NCI-H146 treated with DMSO at 0.1 percent for 48 hours (cell line): Measurements from ENCODE around the gene ERCC6L2.

Experiments
- DNase-seq: peaks from one replicate; lab custom pipeline; 2025; ENCODE audit not compliant: unreplicated experiment; lab: John Stamatoyannopoulos, UW

Gene ERCC6L2

GRCh38 chr9:95977371-95977770 is 101.9 kb downstream of the ERCC6L2 start:
- DNase-seq = no peak

- no peak for DNase-seq
Measured at GRCh38 chr9:95978106-95978505, 102.6 kb downstream of the ERCC6L2 start.

- DNase-seq = no peak
Measured at GRCh38 chr9:95979446-95979845, 104.0 kb downstream of the ERCC6L2 start.

GRCh38 chr9:95980262-95981125 is 105.0 kb downstream of the ERCC6L2 start:
- DNase-seq = no peak

- no peak for DNase-seq
Measured at GRCh38 chr9:95981761-95982390, 106.4 kb downstream of the ERCC6L2 start.

- DNase-seq = no peak
Measured at GRCh38 chr9:95985440-95986055, 110.1 kb downstream of the ERCC6L2 start.

GRCh38 chr9:95989297-95989696 is 113.8 kb downstream of the ERCC6L2 start:
- DNase-seq = no peak

- DNase-seq = no peak
Measured at GRCh38 chr9:95991326-95991725, 115.8 kb downstream of the ERCC6L2 start.

GRCh38 chr9:95992536-95992935 is 117.0 kb downstream of the ERCC6L2 start:
- DNase-seq = no peak

- DNase-seq = no peak
Measured at GRCh38 chr9:95993337-95993736, 117.8 kb downstream of the ERCC6L2 start.

GRCh38 chr9:95999390-95999789 is 123.9 kb downstream of the ERCC6L2 start:
- DNase-seq = no peak

GRCh38 chr9:96004379-96004778 is 128.9 kb downstream of the ERCC6L2 start:
- DNase-seq = no peak

GRCh38 chr9:96006296-96006879 is 130.9 kb downstream of the ERCC6L2 start:
- DNase-seq = no peak

GRCh38 chr9:96006961-96007360 is 131.5 kb downstream of the ERCC6L2 start:
- DNase-seq = no peak

- DNase-seq = no peak
Measured at GRCh38 chr9:96008502-96009222, 133.2 kb downstream of the ERCC6L2 start.

GRCh38 chr9:96009223-96009602 is 133.7 kb downstream of the ERCC6L2 start:
- no peak for DNase-seq

- no peak for DNase-seq
Measured at GRCh38 chr9:96009690-96010472, 134.4 kb downstream of the ERCC6L2 start.

GRCh38 chr9:96014078-96014477 is 138.6 kb downstream of the ERCC6L2 start:
- no peak for DNase-seq

- DNase-seq = no peak
Measured at GRCh38 chr9:96015876-96016686, 140.6 kb downstream of the ERCC6L2 start.
